Testis (tissue), 3 donors: Measurements from ENCODE around the gene NCCRP1. TPM values are rescaled to one million over a fixed set of nuclear protein-coding genes. Genes with fewer than 3 reads are reported as not detected.

Experiments used
- DNase-seq: peaks from one replicate; pipeline ENCODE4 v3.0.0-alpha.2; 2019
- H3K27ac ChIP-seq, 2 donors: fragments of 200-600 bp; sonication (generic); one replicate each; pipeline ENCODE4 v1.5.1; 2019
- H3K27me3 ChIP-seq: fragments of 200-600 bp; sonication (generic); one replicate; pipeline ENCODE4 v1.5.1; 2019
- H3K36me3 ChIP-seq: fragments of 200-600 bp; sonication (generic); one replicate; pipeline ENCODE4 v1.5.1; 2017; ENCODE audit warnings: low read depth; ENCODE audit errors: missing control alignments
- H3K4me1 ChIP-seq: fragments of 200-600 bp; sonication (generic); one replicate; pipeline ENCODE4 v1.5.1; 2019
- H3K4me3 ChIP-seq, 2 donors: fragments of 200-600 bp; sonication (generic); one replicate each; pipeline ENCODE4 v1.5.1; 2017 to 2019
- H3K9me3 ChIP-seq: fragments of 200-600 bp; sonication (generic); one replicate; pipeline ENCODE4 v1.5.1; 2017
- CTCF ChIP-seq, 3 experiments: fragments of 450-650 bp in 2 of 3; fragments of 200-600 bp in 1 of 3; sonication (generic) in 1 of 3; IDR thresholded peaks; one replicate each; pipeline ENCODE4 v1.5.1; 2016 to 2019; ENCODE audit warnings: antibody characterized with exemption in 3 of 3, mild to moderate bottlenecking in 2 of 3, moderate library complexity in 1 of 3
- POLR2A ChIP-seq: fragments of 450-650 bp; IDR thresholded peaks from one replicate; pipeline ENCODE4 v1.6.1; 2017; ENCODE audit warnings: antibody characterized with exemption, mild to moderate bottlenecking, moderate library complexity
- WGBS, 2 donors: methylation state at CpG; one replicate each; pipeline ENCODE4 v1.1.5; 2018; 5-methylcytosine and 5-hydroxymethylcytosine counted together
- intact Hi-C: fragments of 100-400 bp; cut with DNase I; formaldehyde crosslinking; loops from one replicate; pipeline ENCODE4 v1.15.1; 2023; ENCODE audit warnings: low total_unique reads
- polyA plus RNA-seq: library from polyadenylated mRNA; stranded (reverse); fragments of 350-450 nt; fragmentation: Illumina TruSeq; extraction: RNeasy Lipid Tissue Mini Kit (QIAGEN cat#74804); gene quantifications from one replicate; pipeline ENCODE4 v1.2.3, GENCODE V29; 2014; ENCODE audit warnings: low read depth, low replicate concordance; ENCODE audit not compliant: insufficient read depth
- total RNA-seq, 2 donors: library from RNA; depleted of rRNA; stranded (reverse); fragments of >200 nt; gene quantifications; one replicate each; pipeline ENCODE4 v1.2.3, GENCODE V29; 2016

NCCRP1 gene
- total and polyA plus RNA-seq, 3 donors from 2014 or later: 0.73 to 1.3 (median 1.1) TPM

- peak overlapping the region in 1 of 2 donors; percentile 19 for H3K27ac ChIP-seq
- intact Hi-C loops: no loop called here
- no peaks in the 10 kb centered on the region for H3K36me3 ChIP-seq
- 73 to 89% methylated on average over 2 to 3 of the region's 3 CpGs for WGBS, 2 donors
- no peaks in the 10 kb centered on the region for H3K27me3 ChIP-seq
- no peak for DNase-seq
- peaks cover 3% of the 10 kb centered on the region for H3K4me1 ChIP-seq
- TF ChIP-seq POLR2A (no peak), CTCF (IDR thresholded peaks at IDR 0.05) (no peak)
- H3K9me3 ChIP-seq: no peaks in the 10 kb centered on the region
- H3K4me3 ChIP-seq: no peak overlapping the region
Measured at GRCh38 chr19:39200803-39201115, 4.0 kb downstream of the NCCRP1 start.

- H3K36me3 ChIP-seq: no peaks in the 10 kb centered on the region
- no peak for DNase-seq
- no peak for TF ChIP-seq CTCF (IDR thresholded peaks at IDR 0.05)
- no peak for TF ChIP-seq POLR2A
- peak overlapping the region in 1 of 2 donors; percentile 73 for H3K4me3 ChIP-seq
- no peaks in the 10 kb centered on the region for H3K27me3 ChIP-seq
- WGBS, 2 donors: 83 to 100% methylated on average over 1 of the region's 1 CpG
- intact Hi-C loops: no loop called here
- no peaks in the 10 kb centered on the region for H3K9me3 ChIP-seq
- H3K4me1 ChIP-seq: no peaks in the 10 kb centered on the region
- H3K27ac ChIP-seq: peak overlapping the region; percentile 66 to 79
Measured at GRCh38 chr19:39202998-39203355, 6.2 kb downstream of the NCCRP1 start.

- no peaks in the 10 kb centered on the region for H3K27me3 ChIP-seq
- intact Hi-C loops: no loop called here
- 12 to 23% methylated on average over 13 to 31 of the region's 57 CpGs for WGBS, 2 donors
Measured at GRCh38 chr19:39203372-39204341, 6.9 kb downstream of the NCCRP1 start, which contains the start of gene SYCN. Gene SYCN, minus strand, starts transcription at chr19:39204263. Its CDS starts 9 bp downstream, at chr19:39204254.

GRCh38 chr19:39205449-39205764 is 8.6 kb downstream of the NCCRP1 start:
- intact Hi-C loops: no loop called here
- no peaks in the 10 kb centered on the region for H3K36me3 ChIP-seq
- H3K27ac ChIP-seq: no peak overlapping the region
- no peak for DNase-seq
- H3K9me3 ChIP-seq: no peaks in the 10 kb centered on the region
- WGBS, 2 donors: 40 to 48% methylated on average over 3 of the region's 3 CpGs
- no peak for TF ChIP-seq CTCF (IDR thresholded peaks at IDR 0.05)
- no peak for TF ChIP-seq POLR2A
- H3K4me3 ChIP-seq: no peak overlapping the region
- no peaks in the 10 kb centered on the region for H3K27me3 ChIP-seq
- no peaks in the 10 kb centered on the region for H3K4me1 ChIP-seq

More at GRCh38 chr19:39203372-39204341, 6.9 kb downstream of the NCCRP1 start, which contains the start of gene SYCN:
- peak; percentile 40 for DNase-seq
- H3K9me3 ChIP-seq: no peaks in the 10 kb centered on the region
- H3K4me1 ChIP-seq: no peaks in the 10 kb centered on the region
- peak within 1 kb of the TSS; percentile 66 to 79 for H3K27ac ChIP-seq
- no peaks in the 10 kb centered on the region for H3K36me3 ChIP-seq
- TF ChIP-seq CTCF (IDR thresholded peaks at IDR 0.05) (no peak), POLR2A (no peak)
- H3K4me3 ChIP-seq: peak within 1 kb of the TSS; percentile 39 to 73

GRCh38 chr19:39206122-39206521 is 9.4 kb downstream of the NCCRP1 start:
- TF ChIP-seq CTCF (IDR thresholded peaks at IDR 0.05) (no peak), POLR2A (no peak)
- Histone ChIP-seq H3K36me3 (no peaks in the 10 kb centered on the region), H3K9me3 (no peaks in the 10 kb centered on the region), H3K27me3 (no peaks in the 10 kb centered on the region), H3K27ac (no peak overlapping the region), H3K4me3 (no peak overlapping the region), H3K4me1 (no peaks in the 10 kb centered on the region)
- 70 to 77% methylated on average over 6 of the region's 6 CpGs for WGBS, 2 donors
- DNase-seq: no peak
- intact Hi-C loops: no loop called here
